Measurements from ENCODE around the gene DEDD2. TPM values are rescaled to one million over a fixed set of nuclear protein-coding genes. Genes with fewer than 3 reads are reported as not detected.

The DEDD2 gene
- total RNA-seq, 1 donor from 2014 or later = 35.6 TPM

GRCh38 chr19:42248270-42249148 is 31.0 kb upstream of the DEDD2 start:
- Histone ChIP-seq H3K27me3 (ENCODE audit: low read depth) (no peaks in the 10 kb centered on the region), H3K36me3 (peaks cover 27% of the 10 kb centered on the region), H3K4me3 (no peak overlapping the region), H3K9me3 (no peaks in the 10 kb centered on the region), H3K4me1 (peaks cover 67% of the 10 kb centered on the region), H3K27ac (no peak overlapping the region)
- ATAC-seq (no peak), DNase-seq (no peak)
- intact Hi-C loops (cut with DNase I) = no loop called here
- TF ChIP-seq, protein P1, sequence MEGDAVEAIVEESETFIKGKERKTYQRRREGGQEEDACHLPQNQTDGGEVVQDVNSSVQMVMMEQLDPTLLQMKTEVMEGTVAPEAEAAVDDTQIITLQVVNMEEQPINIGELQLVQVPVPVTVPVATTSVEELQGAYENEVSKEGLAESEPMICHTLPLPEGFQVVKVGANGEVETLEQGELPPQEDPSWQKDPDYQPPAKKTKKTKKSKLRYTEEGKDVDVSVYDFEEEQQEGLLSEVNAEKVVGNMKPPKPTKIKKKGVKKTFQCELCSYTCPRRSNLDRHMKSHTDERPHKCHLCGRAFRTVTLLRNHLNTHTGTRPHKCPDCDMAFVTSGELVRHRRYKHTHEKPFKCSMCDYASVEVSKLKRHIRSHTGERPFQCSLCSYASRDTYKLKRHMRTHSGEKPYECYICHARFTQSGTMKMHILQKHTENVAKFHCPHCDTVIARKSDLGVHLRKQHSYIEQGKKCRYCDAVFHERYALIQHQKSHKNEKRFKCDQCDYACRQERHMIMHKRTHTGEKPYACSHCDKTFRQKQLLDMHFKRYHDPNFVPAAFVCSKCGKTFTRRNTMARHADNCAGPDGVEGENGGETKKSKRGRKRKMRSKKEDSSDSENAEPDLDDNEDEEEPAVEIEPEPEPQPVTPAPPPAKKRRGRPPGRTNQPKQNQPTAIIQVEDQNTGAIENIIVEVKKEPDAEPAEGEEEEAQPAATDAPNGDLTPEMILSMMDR (IDR thresholded peaks at IDR 0.05) = no peak

DNA sequence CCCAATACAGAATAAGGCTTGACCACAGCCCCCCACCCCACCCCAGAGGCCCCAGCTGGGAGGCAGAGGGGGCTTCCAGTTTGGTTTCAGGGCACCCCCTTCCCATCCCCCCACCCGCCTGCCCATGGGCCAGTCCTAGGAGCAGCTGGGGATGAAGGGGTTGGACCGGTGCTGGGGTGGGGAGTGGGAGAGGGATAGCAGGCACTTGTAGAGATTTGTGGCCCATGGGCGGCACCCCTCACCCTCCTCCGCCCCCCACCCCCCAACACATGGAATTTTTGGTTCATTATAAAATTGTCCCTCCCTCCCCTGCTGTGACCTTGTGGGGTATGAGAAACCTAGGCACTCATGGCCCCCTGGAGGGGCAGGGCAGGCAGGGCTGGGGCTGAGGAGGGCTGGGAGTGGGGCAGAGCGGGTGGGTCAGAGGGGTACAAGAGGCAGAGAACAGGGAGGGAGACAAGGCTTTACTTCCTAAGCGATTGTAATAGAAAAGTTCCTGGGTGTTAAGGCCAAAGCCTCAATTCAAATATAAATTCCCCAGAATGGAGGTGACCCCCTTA is 30.2 kb upstream of the DEDD2 start:
- intact Hi-C loops (cut with DNase I) = no loop called here

DNA sequence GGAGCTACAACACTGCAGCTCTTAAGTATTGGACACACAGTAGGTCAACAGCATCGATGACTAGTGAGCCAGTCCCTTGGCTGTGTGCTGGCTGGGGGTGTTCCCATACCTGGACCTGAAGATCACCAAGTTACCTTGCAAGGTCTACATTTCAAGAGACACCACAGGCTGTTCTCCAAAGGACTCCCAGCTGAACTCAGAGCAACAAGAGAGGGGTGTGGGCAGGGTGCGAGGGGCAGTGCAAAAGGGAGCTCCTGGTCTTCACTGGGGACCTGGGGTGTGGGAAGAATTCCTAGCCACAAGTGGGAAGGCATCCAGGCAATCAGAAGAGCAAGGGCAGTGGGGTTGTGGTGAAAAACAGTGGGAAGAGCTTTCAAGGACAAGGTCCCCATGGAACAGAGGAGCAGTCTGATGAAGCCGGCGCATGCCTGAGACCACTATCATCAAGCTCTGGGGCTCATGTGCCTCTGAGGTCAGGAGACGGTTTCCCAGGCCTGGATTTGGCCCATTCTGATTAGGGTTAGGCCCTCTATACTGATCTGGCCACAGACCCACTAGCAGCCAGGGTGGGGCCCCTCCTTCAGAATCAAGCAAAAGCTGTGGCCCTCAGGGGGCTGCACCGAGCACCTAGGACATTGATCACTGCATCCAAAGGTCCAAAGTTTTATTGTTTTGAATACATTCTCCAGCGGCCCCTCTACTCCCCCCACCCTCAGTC is 29.6 kb upstream of the DEDD2 start:
- Histone ChIP-seq H3K27ac (no peak overlapping the region), H3K36me3 (peaks cover 27% of the 10 kb centered on the region), H3K4me1 (peaks cover 58% of the 10 kb centered on the region), H3K4me3 (no peak overlapping the region), H3K9me3 (no peaks in the 10 kb centered on the region), H3K27me3 (ENCODE audit: low read depth) (no peaks in the 10 kb centered on the region)
- ATAC-seq = no peak
- no peak for DNase-seq
- intact Hi-C loops (cut with DNase I) = no loop called here
- TF ChIP-seq, protein P1 (IDR thresholded peaks at IDR 0.05) = no peak

More for the DNA sequence above, 30.2 kb upstream of the DEDD2 start:
- DNase-seq (no peak), ATAC-seq (no peak)
- peaks cover 64% of the 10 kb centered on the region for H3K4me1 ChIP-seq
- no peaks in the 10 kb centered on the region for H3K9me3 ChIP-seq
- no peak overlapping the region for H3K4me3 ChIP-seq
- H3K27me3 ChIP-seq (ENCODE audit: low read depth) = no peaks in the 10 kb centered on the region
- H3K36me3 ChIP-seq = peaks cover 27% of the 10 kb centered on the region
- TF ChIP-seq, protein P1 (IDR thresholded peaks at IDR 0.05) = no peak
- no peak overlapping the region for H3K27ac ChIP-seq

DNA sequence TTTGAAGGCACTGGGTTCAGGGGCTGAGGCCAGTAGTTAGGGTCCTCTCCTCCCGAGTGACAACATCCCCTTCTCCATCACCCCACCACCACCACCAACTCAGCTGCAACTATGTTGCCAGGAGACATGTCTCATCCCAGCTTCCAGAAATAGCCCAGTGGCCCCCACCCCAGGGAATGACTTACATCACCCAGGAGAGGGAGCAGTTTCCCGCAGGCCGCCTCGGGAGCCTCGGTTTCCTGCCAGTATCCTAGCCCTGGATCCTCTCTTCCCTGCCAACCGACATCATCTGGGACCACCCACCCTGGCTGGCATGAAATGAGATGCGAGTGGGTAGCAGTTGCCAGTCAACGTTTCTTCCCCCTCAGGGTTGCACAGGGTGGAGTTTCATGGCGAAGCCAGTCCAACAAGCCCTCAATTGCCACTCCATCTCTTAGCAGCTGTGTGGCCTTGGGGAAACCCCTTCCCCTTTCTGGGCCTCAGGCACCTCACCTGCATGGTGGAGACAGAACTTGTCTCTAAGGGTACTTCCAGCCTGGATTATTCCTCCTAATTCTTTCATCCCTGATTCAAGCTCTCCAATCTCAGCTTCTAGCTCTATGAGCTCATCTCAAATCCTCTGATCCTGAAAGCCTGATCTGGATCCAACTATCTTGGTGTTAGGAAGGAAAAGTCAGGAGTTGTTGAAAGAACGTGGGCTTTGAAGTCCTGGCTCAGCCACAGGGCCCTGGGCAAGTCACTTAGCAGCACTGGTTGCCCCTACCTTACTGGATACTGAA is 28.9 kb upstream of the DEDD2 start:
- no peaks in the 10 kb centered on the region for H3K27me3 ChIP-seq (ENCODE audit: low read depth)
- H3K9me3 ChIP-seq = no peaks in the 10 kb centered on the region
- peak overlapping the region; percentile 11 for H3K27ac ChIP-seq
- TF ChIP-seq, protein P1 (IDR thresholded peaks at IDR 0.05) = peak; percentile 53
- ATAC-seq (no peak), DNase-seq (peak; percentile 65)
- H3K4me1 ChIP-seq = peaks cover 56% of the 10 kb centered on the region
- H3K4me3 ChIP-seq = no peak overlapping the region
- intact Hi-C loops (cut with DNase I) = no loop called here
- H3K36me3 ChIP-seq = peaks cover 27% of the 10 kb centered on the region

GRCh38 chr19:42245231-42245630 is 27.8 kb upstream of the DEDD2 start:
- no peak for DNase-seq
- intact Hi-C loops (cut with DNase I) = no loop called here

More at GRCh38 chr19:42245231-42245630, 27.8 kb upstream of the DEDD2 start:
- ATAC-seq = no peak
- peaks cover 29% of the 10 kb centered on the region for H3K36me3 ChIP-seq
- TF ChIP-seq, protein P1 (IDR thresholded peaks at IDR 0.05) = no peak
- H3K4me1 ChIP-seq = peaks cover 57% of the 10 kb centered on the region
- H3K27ac ChIP-seq = peak overlapping the region; percentile 90
- no peak overlapping the region for H3K4me3 ChIP-seq
- H3K27me3 ChIP-seq (ENCODE audit: low read depth) = no peaks in the 10 kb centered on the region
- no peaks in the 10 kb centered on the region for H3K9me3 ChIP-seq

All from lower lobe of right lung (tissue), 2 donors.